GM21825 (cell line): ENCODE data around the gene EDC3.
"Not testable (repeated sequence)": the region's sequence is repeated elsewhere in the genome, so short reads cannot be mapped to it uniquely, and the experiment has no call there.

Experiments
- ATAC-seq: cut with Tn5 transposase; IDR thresholded peaks from one replicate; pipeline ENCODE4 v1.9.1; 2021; ENCODE audit warnings: mild to moderate bottlenecking, moderate library complexity; ENCODE audit not compliant: unreplicated experiment

EDC3 gene

GRCh38 chr15:74612677-74613076 is 83.1 kb downstream of the EDC3 start:
- no peak for ATAC-seq

- no peak for ATAC-seq
Observed at GRCh38 chr15:74611834-74612233, 84.0 kb downstream of the EDC3 start.

- no peak for ATAC-seq
Observed at GRCh38 chr15:74611341-74611740, 84.5 kb downstream of the EDC3 start.

- ATAC-seq: no peak
Observed at GRCh38 chr15:74610302-74610951, 85.4 kb downstream of the EDC3 start.

GRCh38 chr15:74609938-74610301 is 85.9 kb downstream of the EDC3 start:
- no peak for ATAC-seq

- ATAC-seq: no peak
Observed at GRCh38 chr15:74608786-74609185, 87.0 kb downstream of the EDC3 start.

GRCh38 chr15:74605795-74606150 is 90.1 kb downstream of the EDC3 start:
- ATAC-seq: no peak

- no peak for ATAC-seq
Observed at GRCh38 chr15:74604983-74605794, 90.6 kb downstream of the EDC3 start.

GRCh38 chr15:74603789-74604705 is 91.8 kb downstream of the EDC3 start:
- ATAC-seq: no peak

GRCh38 chr15:74603026-74603788 is 92.6 kb downstream of the EDC3 start:
- no peak for ATAC-seq

GRCh38 chr15:74599156-74599555 is 96.7 kb downstream of the EDC3 start:
- ATAC-seq: no peak

GRCh38 chr15:74598126-74598842 is 97.5 kb downstream of the EDC3 start:
- ATAC-seq: peak; percentile 79

GRCh38 chr15:74597146-74597705 is 98.6 kb downstream of the EDC3 start:
- not testable (repeated sequence) for ATAC-seq

- not testable (repeated sequence) for ATAC-seq
Observed at GRCh38 chr15:74596736-74597135, 99.1 kb downstream of the EDC3 start.

- no peak for ATAC-seq
Observed at GRCh38 chr15:74595271-74595670, 100.6 kb downstream of the EDC3 start.

GRCh38 chr15:74594455-74594854 is 101.4 kb downstream of the EDC3 start:
- no peak for ATAC-seq

- no peak for ATAC-seq
Observed at GRCh38 chr15:74593122-74593521, 102.7 kb downstream of the EDC3 start.

GRCh38 chr15:74592222-74592621 is 103.6 kb downstream of the EDC3 start:
- no peak for ATAC-seq

- no peak for ATAC-seq
Observed at GRCh38 chr15:74589826-74590225, 106.0 kb downstream of the EDC3 start.

- ATAC-seq: no peak
Observed at GRCh38 chr15:74585857-74586256, 110.0 kb downstream of the EDC3 start.
